Right lobe of liver (tissue), 6 donors: Measurements from ENCODE around the gene MYO10. TPM values are rescaled to one million over a fixed set of nuclear protein-coding genes. Genes with fewer than 3 reads are reported as not detected.

Experiments
- ATAC-seq, 4 donors: fragments of 200-7000 bp; cut with Tn5 transposase; one replicate each; pipeline ENCODE4 v1.9.1; 2020; ENCODE audit warnings: mild to moderate bottlenecking in 4 of 4, moderate library complexity in 4 of 4
- DNase-seq, 3 donors: peaks; one replicate each; pipeline ENCODE4 v3.0.0-alpha.2; 2020
- H3K27ac ChIP-seq, 3 donors: fragments of 200-600 bp; one replicate each; pipeline ENCODE4 v1.8.0; 2022
- H3K27me3 ChIP-seq, 2 donors: fragments of 200-600 bp; one replicate each; pipeline ENCODE4 v1.8.0; 2022
- H3K36me3 ChIP-seq, 4 donors: fragments of 200-600 bp; sonication (generic) in 1 of 4; one replicate each; pipeline versions ENCODE4 v1.5.1 to v1.8.0; 2017 to 2022; ENCODE audit warnings: control low read depth in 1 of 4
- H3K4me1 ChIP-seq, 4 donors: fragments of 200-600 bp; sonication (generic) in 1 of 4; one replicate each; pipeline versions ENCODE4 v1.5.1 to v1.8.0; 2017 to 2022; ENCODE audit warnings: control low read depth in 1 of 4
- H3K4me3 ChIP-seq, 3 donors: fragments of 200-600 bp; one replicate each; pipeline ENCODE4 v1.8.0; 2022
- H3K9me3 ChIP-seq, 4 donors: fragments of 200-600 bp; sonication (generic) in 1 of 4; one replicate each; pipeline versions ENCODE4 v1.5.1 to v1.8.0; 2017 to 2022; ENCODE audit warnings: control low read depth in 1 of 4
- POLR2A ChIP-seq: fragments of 450-650 bp; IDR thresholded peaks from one replicate; pipeline ENCODE4 v1.6.1; 2017; ENCODE audit warnings: antibody characterized with exemption, mild to moderate bottlenecking
- WGBS: methylation state at CpG from one replicate; pipeline ENCODE4 v1.1.6; 2018; ENCODE audit warnings: low coverage, low lambda C conversion rate; ENCODE audit not compliant: insufficient coverage; ENCODE audit errors: missing lambda C conversion rate; 5-methylcytosine and 5-hydroxymethylcytosine counted together
- intact Hi-C, 2 donors: fragments of 100-400 bp; cut with DNase I; formaldehyde crosslinking; loops; one replicate each; pipeline versions ENCODE4 v1.11.2 to v1.14.1; 2022
- total RNA-seq, 6 experiments: library from RNA; depleted of rRNA in 2 of 6; stranded (reverse); fragments of >200 nt in 2 of 6; fragmentation: NEBNext Ultra II Directional in 3 of 6; extraction: Animal tissue kit (Norgen Biotek cat#: 25700) in 3 of 6; gene quantifications; one replicate each; pipeline versions ENCODE4 v1.1.0 to v1.2.4, GENCODE V29; 2016 to 2023
- TF ChIP-seq, protein P1 (sequence below), 4 donors: fragments of 200-600 bp in 3 of 4; fragments of 450-650 bp in 1 of 4; IDR thresholded peaks; one replicate each; pipeline versions ENCODE4 v1.5.1 to v1.8.0; 2016 to 2022; ENCODE audit warnings: antibody characterized with exemption in 4 of 4, mild to moderate bottlenecking in 2 of 4
- donor health status: DM: no; HTN: yes; CAD: no.
- donor health status: DM: no; HTN: no; CAD: no.
- donor health status: DM: no; HTN: no; CAD: no.
- donor health status: DM: no; HTN: yes; CAD: no.
- donor health status: DM: no; HTN: yes; CAD: no.

MYO10 gene
- total RNA-seq, 6 experiments from 2014 or later, result 3.9 to 13.1 (median 6.9) TPM

DNA sequence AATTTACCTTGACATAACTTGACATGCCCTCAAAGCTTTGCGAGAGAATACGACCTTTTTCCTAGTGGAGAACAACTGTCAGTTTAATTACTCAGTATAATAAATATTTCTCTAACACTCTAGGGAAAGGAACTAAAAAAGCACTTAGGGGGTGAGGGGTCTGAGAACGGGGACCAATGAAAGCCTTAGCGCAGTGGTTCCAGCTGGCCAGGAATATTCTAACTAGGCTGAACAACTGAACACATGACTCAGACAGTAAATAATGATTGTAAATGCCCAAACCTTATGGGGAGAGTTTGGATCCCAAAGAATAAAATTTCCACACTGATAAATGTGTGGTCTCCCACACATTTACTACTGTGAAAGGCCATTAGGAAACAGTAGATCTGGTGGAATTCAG, 14.9 kb downstream of the MYO10 start:
- DNase-seq, result no peak
- Histone ChIP-seq H3K4me3 (no peak overlapping the region), H3K27me3 (no peaks in the 10 kb centered on the region), H3K27ac (no peak overlapping the region), H3K9me3 (no peaks in the 10 kb centered on the region), H3K4me1 (no peaks in the 10 kb centered on the region), H3K36me3 (no peaks in the 10 kb centered on the region)
- 70% methylated on average over 4 of the region's 4 CpGs for WGBS
- TF ChIP-seq POLR2A, result no peak
- TF ChIP-seq, protein P1, sequence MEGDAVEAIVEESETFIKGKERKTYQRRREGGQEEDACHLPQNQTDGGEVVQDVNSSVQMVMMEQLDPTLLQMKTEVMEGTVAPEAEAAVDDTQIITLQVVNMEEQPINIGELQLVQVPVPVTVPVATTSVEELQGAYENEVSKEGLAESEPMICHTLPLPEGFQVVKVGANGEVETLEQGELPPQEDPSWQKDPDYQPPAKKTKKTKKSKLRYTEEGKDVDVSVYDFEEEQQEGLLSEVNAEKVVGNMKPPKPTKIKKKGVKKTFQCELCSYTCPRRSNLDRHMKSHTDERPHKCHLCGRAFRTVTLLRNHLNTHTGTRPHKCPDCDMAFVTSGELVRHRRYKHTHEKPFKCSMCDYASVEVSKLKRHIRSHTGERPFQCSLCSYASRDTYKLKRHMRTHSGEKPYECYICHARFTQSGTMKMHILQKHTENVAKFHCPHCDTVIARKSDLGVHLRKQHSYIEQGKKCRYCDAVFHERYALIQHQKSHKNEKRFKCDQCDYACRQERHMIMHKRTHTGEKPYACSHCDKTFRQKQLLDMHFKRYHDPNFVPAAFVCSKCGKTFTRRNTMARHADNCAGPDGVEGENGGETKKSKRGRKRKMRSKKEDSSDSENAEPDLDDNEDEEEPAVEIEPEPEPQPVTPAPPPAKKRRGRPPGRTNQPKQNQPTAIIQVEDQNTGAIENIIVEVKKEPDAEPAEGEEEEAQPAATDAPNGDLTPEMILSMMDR (IDR thresholded peaks at IDR 0.05), result no peak
- ATAC-seq, result no peak
- intact Hi-C loops, result no loop called here

DNA sequence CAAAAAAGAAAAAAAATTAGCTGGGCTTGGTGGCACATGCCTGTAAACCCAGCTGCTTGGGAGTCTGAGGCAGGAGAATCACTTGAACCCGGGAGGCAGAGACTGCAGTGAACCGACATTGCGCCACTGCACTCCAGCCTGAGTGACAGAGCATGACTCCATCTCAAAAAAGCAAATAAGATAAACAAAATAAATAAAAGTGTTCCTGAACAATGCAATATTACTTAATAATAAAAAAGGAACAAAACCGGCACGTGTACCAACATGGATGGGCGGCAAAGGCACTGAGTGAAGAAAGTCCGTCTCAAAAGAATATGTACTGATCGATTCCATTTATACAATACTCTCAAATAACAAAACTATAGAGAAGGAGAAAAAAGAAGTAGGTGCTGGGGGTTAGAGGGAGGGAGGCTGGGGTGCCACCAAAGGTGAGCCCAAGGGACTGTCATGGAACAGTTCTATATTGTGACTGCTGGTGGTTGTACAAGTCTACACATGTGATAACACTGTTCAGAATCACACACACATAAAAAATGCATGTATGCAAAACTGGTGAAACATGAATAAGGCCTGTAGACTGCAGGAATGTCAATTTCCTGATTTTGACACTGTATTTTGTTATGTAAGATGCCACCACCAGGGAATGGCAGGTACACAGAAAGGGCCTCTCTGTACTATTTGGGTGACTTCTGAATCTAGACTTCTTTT, 15.8 kb downstream of the MYO10 start:
- Histone ChIP-seq H3K9me3 (no peaks in the 10 kb centered on the region), H3K27ac (no peak overlapping the region), H3K27me3 (no peaks in the 10 kb centered on the region), H3K36me3 (no peaks in the 10 kb centered on the region), H3K4me3 (no peak overlapping the region), H3K4me1 (no peaks in the 10 kb centered on the region)
- intact Hi-C loops, result no loop called here
- no peak for DNase-seq
- ATAC-seq, result no peak
- WGBS, result 85% methylated on average over 8 of the region's 8 CpGs
- TF ChIP-seq, protein P1 (IDR thresholded peaks at IDR 0.05), result no peak
- TF ChIP-seq POLR2A, result no peak

DNA sequence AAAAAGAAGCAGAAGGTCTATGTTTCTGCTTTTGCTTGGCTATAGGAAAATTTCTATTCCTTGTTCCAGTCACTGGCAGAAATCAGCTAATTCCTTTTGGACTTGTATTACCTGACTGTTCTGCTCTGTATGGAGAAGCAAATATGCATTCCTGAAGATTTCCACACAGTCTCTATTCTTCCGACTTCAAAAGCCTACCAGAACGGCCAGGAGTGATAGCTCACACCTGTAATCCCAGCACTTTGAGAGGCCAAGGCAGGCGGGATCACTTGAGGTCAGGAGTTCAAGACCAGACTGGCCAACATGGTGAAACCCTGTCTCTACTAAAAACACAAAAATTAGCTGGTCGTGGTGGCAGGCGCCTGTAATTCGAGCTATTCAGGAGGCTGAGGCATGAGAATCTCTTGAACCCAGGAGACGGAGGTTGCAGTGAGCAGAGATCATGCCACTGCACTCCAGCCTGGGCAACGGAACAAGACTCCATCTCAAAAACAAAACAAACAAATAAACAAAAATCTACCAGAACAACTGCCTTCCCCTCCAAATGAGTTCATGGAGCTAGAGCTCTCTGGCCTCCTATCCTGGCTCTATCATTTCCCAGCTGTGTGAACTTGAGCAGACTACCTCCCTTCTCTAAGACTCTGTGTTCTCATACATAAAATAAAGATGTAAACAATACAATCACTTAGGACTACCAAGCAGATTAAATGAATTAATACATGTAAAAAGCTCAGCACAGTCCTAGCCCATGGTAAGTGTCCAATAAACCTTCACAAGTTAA, 17.0 kb downstream of the MYO10 start:
- H3K9me3 ChIP-seq, result no peaks in the 10 kb centered on the region
- H3K4me3 ChIP-seq, result no peak overlapping the region
- ATAC-seq (no peak), DNase-seq (no peak)
- 65% methylated on average over 7 of the region's 8 CpGs for WGBS
- intact Hi-C loops, result no loop called here
- no peak overlapping the region for H3K27ac ChIP-seq
- no peaks in the 10 kb centered on the region for H3K27me3 ChIP-seq
- no peaks in the 10 kb centered on the region for H3K36me3 ChIP-seq
- no peak for TF ChIP-seq POLR2A
- TF ChIP-seq, protein P1 (IDR thresholded peaks at IDR 0.05), result no peak
- no peaks in the 10 kb centered on the region for H3K4me1 ChIP-seq

DNA sequence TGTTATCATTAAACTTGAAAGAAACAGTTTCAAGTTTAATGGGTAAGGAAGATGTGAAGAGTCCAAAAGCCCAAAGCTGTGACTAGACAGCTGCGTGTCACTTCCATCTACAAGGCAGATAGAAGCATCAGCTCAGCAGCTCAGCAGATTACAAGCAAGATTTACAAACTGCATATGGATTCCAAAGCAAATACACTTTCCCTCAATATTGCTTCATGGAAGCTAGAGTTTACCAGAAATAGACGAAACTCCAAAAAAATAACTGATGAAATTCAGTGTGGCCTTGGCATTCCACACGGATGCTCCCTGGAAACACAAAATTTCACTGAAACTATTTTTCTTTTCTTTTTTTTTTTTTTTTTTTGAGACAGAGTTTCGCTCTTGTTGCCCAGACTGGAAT, 17.9 kb downstream of the MYO10 start:
- Histone ChIP-seq H3K9me3 (no peaks in the 10 kb centered on the region), H3K36me3 (no peaks in the 10 kb centered on the region), H3K27me3 (no peaks in the 10 kb centered on the region), H3K27ac (no peak overlapping the region), H3K4me1 (no peaks in the 10 kb centered on the region), H3K4me3 (no peak overlapping the region)
- DNase-seq (no peak), ATAC-seq (no peak)
- intact Hi-C loops, result no loop called here
- 64% methylated on average over 4 of the region's 4 CpGs for WGBS
- TF ChIP-seq POLR2A, result no peak
- TF ChIP-seq, protein P1 (IDR thresholded peaks at IDR 0.05), result no peak
